Activated CD8-positive, alpha-beta memory T cell treated with anti-CD3 and anti-CD28 coated beads for 1 hour (primary cell): ENCODE measurements around the gene RASAL2.

ENCODE experiments used
- DNase-seq, 2 donors: peaks; one replicate each; pipeline ENCODE4 v3.0.0-alpha.2; 2020; ENCODE audit warnings: low read depth in 1 of 2; ENCODE audit errors: extremely low read depth in 1 of 2

The RASAL2 gene

DNA sequence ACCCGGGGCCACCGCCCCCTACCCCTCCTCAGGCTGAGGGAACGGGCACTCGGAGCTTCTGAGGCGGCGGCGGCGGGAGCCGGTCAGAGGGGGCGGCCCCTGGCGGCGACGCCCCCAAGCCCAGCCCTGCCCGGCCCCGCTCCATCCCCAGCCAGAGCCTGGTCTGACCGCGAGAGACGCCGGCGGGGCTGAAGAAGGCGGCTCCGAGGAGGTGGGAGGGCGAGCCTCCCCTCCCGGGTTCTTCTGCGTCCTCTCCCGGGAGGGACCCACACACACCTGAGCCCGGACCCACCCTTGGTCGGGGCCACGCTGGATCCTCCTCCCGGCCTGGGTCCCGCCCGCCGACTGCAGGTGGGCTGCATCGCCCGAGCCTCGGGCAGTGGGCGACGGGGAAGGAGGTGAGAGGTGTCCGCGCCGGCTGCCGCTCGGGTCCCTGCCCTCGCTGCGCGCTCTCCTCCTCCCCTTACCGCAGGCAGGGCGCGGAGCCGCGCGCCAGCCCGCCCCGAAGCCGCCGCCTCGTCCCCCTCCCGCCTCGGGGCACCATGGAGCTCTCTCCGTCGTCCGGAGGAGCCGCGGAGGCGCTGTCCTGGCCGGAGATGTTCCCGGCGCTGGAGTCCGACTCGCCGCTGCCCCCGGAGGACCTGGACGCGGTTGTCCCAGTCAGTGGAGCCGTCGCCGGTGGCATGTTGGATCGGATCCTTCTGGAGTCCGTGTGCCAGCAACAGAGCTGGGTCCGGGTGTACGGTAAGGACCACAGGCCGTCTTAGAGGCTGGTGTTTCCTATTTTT lies at the start of gene RASAL2:
Gene RASAL2 (plus strand): TSS at position 154 of the 788 bp plus-strand sequence. CDS start 389 bp downstream, at position 543.
- no peak for DNase-seq

DNA sequence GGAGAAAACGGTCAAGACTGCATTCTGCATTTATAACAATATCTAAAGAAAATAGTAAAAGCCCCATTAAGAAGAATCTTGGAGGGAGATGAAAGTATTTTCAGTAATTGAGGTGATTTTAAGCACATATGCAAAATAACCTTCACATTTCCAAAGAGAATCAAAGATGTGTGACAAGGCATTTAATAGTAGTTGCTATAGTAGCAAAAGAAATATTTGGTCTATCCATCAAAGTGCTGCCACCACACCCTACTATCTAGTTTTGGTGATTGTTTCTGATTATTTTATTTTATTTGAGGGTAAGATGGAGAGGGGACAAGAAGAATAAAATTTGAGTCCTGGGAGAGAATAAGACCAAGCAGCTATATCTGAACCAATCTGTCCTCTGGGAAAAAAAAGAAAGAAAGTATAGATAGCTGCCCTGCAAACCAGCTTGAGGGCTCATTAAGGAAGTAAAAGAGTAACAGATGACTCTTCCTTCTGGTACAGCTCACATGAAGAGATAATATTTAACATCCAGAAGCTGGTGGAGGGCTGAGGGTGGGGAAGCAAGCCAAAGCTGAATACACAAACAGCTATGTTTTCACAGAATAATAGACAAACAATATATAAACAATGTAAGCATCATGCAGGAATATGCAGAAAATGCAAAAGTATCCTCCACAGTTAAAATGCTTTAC lies 47.2 kb upstream of the RASAL2 start:
- no peak for DNase-seq

GRCh38 chr1:178047403-178048093 lies 46.4 kb upstream of the RASAL2 start:
- no peak for DNase-seq

DNA sequence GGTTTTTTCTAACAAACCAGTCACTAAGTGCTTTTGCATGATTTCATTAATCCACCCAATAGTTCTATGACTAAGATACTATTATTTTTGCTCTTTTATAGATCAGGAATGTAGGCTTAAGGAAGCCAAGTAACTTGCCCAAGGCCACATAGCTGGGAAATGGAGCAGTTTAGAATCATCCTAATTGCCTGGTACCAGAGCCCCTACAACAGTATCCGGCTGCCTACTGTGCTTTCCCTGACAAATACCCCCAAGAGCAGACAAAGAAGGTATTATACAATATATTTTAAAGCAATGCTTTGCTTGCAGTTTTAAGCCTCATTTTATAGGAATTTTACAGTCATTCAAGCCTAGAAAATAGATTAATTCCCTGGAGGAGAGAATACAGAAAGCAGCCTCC lies 45.5 kb upstream of the RASAL2 start:
- DNase-seq: no peak

- DNase-seq: no peak
Measured at GRCh38 chr1:178048883-178049282, 45.0 kb upstream of the RASAL2 start.

- DNase-seq: no peak
Measured at GRCh38 chr1:178050084-178050483, 43.8 kb upstream of the RASAL2 start.

- DNase-seq: no peak
Measured at GRCh38 chr1:178051071-178051470, 42.8 kb upstream of the RASAL2 start.

DNA sequence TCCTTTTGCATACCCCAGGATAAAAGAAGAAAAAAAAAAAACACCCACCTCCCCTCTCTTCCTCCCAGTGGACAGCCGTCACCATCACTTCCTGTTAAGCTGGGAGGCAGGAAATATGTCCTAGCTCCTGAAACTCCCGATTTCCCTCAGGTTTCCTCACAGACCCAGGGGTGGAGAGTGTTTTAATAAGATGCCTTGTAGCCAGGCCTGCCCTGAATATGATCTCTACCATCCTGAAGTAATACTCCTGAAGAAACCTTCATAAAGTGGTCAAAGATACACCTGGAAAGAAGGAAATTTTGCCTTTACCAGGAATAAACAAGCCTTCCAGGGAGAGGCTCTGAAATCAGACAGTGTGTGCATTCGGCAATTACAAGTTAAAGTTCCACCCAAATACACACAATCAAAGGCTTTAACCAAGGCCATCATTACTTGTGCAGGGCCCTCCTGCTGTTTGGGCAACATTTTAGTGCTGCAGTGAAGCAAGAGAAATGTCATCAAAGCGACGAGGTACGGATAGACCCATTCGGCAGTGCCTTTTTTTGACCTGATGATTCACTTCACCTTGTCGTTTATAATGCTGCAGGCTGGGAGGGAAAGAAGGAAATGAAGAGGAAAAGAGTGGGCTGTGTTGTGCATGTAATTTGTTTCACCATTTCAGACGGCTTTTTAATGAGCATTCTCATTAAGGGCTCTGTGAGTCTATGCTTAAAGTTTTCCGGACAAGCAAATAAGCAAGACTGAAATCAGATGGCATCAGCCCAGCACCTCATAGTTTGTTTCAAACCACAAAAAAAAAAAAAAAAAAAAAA lies 41.0 kb upstream of the RASAL2 start:
- no peak for DNase-seq

- no peak for DNase-seq
Measured at GRCh38 chr1:178055093-178055492, 38.8 kb upstream of the RASAL2 start.

DNA sequence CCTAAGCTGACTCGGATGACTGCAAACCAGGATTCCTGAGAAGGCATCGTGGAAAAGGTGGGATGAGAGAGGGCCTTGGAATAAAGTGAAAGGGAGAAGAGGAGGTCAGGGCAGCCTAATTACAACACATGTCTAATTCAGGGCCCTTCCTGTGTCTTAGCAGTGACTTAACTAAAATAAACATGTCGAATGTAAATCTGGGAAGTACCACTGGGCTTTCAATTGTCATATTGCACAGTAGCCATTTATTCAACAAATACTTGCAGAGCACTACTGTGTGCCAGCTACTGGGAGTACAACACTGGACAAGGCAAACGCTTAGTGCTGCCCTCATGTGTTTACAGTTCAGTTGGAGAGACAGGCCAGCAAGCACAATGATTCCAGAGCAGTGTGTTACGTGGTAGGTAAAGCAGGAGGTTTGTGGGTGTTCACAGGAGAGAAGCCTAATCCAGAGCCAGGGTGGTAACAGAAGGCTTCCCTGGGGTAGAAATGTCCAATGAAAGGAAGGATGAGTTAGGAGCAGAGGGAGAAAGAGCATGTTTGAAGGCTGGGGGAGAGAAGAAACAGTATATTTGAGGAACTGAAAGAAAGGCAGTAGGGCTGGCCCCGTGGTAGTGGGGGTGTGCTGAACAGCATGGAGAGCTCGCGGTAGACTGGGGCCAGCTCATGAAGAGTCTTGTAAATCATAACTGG lies 38.0 kb upstream of the RASAL2 start:
- no peak for DNase-seq

DNA sequence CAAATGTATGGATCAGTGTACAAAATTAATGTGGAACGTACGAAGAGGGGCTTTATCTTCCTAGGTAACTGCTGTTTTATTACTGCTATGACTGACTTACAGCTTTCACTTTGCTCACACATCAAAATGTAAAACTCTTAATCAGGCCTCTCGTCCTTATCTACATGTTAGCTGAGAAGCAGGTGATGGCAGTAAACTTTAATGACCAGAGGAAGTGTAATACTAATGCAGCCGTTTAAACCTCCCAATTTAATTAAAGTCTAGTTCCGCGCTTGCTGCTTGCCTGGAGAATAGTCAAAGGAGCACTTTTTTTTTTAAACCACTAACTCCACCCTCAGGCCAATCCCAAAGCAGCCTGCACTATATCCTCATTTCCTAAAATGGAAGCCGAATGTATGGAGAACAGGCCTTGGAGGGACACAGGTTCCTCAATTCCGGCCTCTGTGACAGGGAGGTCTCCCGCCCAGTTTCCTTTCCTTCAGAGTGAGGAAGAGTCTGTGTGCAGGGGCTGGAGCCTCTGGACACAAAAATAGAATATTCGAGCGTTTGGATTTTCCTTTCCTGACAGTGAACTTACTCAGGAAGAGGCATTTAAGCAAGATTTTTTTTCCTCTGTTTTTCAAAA lies 36.7 kb upstream of the RASAL2 start:
- no peak for DNase-seq

DNA sequence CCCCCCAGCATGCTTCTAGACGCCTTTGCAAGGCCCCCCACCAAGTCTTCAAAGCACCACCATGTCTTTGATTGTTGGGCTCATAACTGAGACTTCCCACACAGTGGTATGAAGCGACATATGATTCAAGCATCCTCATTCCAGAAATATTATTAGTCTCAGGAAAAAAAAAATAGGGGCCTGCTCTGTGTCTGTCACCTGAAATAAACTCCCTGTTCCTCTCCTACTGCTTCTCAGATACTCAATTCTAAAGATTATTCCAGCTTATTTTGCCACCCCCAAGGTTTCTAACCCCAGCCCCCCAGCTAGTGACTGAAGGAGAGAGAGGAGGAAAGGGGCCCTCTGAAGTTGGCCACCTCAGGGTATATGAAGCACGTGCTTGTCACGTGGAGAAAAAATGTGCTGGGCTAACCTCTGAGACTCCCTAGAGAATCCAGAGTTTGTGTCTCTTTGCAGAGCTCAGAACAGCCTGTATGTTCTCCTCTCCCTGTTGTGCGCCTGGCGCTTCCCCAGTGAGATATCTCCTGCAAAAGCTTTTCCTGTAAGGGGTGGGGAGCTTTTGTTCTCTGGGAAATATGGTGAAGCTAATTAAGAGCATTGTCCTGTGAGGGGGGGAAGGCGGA lies 35.9 kb upstream of the RASAL2 start:
- no peak for DNase-seq

DNA sequence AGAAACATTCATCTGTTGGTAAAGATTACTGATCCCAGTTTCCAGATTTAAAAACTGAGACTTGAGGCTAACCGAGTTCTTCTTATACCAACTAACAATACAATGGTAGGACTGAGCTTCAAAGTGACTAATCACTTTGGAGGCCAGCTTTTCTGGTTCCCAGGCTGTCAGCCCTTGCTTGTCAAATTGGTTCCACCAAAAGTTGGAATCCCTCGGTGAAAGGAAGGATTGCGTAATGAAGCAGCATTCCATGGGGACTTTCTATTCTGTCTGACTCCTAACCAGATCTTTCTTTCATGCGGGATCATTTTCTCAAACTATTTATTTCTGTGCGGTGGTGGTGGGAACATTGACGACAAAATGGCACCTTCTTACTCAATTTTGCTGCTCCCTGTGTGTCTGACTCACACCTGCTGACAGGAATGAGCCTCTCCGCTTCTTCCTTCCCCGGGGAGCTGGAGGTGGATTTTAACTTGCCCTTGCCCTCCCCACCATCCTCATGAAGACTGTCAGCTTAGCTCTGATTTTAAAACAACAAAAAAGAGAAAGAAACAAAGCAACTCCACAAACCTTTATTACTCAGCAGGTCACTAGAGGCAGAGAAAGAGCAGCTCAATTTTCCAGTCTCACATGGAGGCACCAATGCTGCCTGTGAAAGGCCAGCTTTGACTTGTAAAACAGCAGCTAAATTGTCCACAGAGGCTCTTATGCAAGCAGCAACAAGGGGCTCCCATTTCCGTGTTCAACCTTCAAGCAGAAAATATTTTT lies 32.9 kb upstream of the RASAL2 start:
- no peak for DNase-seq

GRCh38 chr1:178061620-178062019 lies 32.3 kb upstream of the RASAL2 start:
- DNase-seq: no peak

DNA sequence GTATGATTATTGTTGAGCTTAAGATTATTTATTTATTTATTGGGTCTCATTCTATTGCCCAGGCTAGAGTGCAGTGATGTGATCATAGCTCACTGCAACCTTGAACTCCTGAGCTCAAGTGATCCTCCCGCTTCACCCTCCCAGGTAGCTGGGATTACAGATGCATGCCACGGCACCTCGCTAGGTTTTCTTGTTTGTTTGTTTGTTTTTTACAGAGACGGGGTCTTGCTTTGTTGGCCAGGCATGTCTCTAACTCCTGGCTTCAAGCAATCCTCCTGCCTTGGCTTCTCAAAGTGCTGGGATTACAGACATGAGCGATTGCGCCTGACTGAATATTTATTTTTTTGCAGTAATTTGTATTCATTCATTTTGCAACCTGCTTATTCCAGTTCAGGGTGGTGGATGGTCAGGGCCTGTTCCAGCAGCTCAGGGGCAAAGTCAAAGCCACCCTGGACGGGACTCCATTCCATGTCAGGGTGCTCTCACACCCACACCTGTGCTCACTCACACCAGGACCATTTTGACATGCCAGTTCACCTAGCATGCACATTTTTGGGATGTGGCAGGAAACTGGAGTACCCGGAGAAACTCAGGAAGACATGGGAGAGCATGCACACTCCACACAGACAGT lies 29.6 kb upstream of the RASAL2 start:
- no peak for DNase-seq

DNA sequence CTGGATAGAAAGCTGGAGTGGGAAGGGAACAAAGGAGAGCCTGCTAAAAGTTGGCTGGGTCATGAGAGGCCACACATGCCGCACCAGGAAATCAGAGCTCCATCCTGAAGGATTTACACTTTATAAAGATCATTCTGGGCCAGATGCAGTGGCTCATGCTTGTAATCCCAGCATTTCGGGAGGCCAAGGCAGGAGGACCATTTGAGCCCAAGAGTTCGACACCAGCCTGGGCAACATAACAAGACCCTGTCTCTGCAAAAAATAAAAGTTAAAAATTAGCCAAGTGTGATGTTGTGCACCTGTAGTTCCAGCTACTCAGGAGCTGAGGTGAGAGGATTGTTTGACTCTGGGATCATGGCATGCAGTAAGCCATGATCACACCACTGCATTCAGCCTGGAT lies 28.7 kb upstream of the RASAL2 start:
- DNase-seq: no peak

DNA sequence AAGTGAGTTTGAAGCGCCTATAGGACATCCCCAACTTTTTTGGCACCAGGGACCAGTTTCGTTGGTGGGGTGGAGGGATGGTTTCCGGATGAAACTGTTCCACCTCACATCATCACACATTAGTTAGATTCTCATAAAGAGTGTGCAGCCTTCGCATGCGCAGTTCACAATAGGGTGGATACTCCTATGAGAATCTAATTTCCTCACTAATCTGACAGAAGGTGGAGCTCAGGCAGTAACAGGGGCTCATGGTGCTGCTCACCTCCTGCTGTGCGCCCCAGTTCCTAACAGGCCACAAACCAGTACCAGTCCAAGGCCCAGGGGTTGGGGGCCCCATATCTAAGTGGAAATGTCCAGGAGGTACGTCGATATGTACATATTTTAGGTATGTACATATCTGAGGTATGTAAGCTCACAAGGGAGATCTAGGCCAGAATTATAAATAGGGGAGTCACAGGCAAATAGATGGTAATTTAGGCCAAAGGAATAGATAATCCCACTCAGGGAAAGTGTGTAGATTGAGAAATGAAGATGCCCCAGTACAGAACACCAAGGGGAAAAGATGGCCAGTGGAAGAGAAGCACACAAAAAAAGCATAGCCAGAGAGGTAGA lies 27.5 kb upstream of the RASAL2 start:
- DNase-seq: no peak
